HG03064 (cell line): ENCODE measurements around the gene ERBB2.

Source experiments
- ATAC-seq: cut with Tn5 transposase; IDR thresholded peaks from one replicate; pipeline ENCODE4 v1.9.1; 2021; ENCODE audit warnings: low read depth; ENCODE audit not compliant: unreplicated experiment

Gene ERBB2

GRCh38 chr17:39699818-39700147 is at the start of gene ERBB2:
Gene ERBB2 (plus strand): TSS chr17:39700064. CDS start chr17:39700239, 175 bp downstream.
- no peak for ATAC-seq

DNA sequence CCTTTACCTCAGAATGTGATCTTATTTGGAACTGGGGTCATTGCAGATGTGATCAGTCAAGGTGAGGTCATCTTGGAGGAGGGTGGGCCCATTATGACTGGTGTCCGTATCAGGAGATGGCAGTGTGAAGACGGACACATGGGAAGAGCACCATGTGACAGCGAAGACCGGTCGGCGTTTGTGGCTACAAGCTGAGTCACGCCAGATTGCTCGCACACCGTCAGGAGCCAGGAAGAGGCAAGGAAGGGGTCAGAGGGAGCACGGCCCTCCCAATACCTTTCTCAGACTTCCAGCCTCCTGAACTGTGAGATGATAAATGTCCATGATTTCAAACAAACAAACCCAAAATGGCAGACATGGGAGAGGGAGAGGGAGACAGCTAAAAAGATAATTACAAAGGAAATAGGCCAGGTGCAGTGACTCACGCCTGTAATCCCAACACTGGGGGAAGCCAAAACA is 49.7 kb upstream of the ERBB2 start:
- ATAC-seq: no peak

DNA sequence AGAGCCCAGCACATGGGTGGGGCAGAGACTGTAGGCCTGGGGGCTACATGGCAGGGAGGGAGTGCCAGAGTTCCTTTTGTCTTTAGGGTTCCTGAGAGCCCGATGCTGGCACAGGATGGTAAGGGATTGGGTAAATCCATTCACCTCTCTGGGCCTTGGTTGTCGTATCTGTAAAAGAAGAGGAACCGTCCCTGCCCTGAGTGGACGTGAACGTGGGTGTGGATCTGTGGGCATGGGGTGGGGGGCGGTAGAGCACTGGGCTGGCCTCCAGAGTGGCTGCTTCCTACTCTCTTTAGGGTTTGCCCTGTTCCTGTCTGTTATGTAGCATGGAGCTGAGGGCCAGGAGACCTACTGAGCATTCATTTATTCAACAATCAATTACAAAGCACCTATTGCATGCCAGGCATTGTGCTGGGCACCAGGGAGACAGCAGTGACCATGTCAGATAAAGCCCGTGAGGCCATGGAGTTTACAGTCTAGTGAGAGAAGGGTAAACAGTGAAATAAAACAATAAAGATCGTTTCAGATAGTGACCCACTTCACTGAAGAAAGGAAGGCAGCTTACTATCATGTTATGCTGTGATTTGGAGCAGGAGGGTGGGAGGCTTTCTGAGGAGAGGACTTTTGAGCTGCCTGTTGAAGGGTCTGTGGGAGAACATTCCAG is 47.8 kb upstream of the ERBB2 start:
- no peak for ATAC-seq

- ATAC-seq: no peak
Measured at GRCh38 chr17:39652587-39653315, 47.1 kb upstream of the ERBB2 start.

DNA sequence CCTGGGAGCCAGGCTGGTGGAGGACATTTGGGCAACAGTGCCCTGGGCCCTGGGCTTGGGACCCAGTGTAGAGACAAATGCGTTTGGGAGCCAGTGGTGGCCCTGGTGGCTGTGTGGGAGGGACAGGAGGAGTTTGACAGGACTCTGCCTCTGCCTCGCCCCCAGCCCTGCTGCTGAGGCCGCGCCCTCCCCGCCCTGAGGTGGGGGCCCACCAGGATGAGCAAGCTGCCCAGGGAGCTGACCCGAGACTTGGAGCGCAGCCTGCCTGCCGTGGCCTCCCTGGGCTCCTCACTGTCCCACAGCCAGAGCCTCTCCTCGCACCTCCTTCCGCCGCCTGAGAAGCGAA is 46.6 kb upstream of the ERBB2 start:
- no peak for ATAC-seq

- ATAC-seq: no peak
Measured at GRCh38 chr17:39653662-39654331, 46.1 kb upstream of the ERBB2 start.

DNA sequence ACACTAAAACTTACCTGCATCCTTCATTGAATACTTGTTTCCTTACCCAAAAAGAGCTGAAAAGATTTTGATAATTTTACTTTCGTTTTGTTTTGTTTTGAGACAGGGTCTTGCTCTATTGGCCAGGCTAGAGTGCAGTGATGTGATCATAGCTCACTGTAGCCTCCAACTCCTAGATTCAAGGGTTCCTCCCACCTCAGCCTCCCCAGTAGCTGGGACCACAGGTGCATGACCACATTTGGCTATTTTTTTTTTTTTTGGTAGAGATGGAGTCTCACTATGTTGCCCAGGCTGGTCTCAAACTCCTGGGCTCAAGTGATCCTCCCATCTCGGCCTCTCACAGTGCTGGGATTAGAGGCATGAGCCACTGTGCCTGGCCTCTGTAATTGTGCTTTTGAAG is 44.8 kb upstream of the ERBB2 start:
- no peak for ATAC-seq

- no peak for ATAC-seq
Measured at GRCh38 chr17:39658346-39658745, 41.5 kb upstream of the ERBB2 start.

DNA sequence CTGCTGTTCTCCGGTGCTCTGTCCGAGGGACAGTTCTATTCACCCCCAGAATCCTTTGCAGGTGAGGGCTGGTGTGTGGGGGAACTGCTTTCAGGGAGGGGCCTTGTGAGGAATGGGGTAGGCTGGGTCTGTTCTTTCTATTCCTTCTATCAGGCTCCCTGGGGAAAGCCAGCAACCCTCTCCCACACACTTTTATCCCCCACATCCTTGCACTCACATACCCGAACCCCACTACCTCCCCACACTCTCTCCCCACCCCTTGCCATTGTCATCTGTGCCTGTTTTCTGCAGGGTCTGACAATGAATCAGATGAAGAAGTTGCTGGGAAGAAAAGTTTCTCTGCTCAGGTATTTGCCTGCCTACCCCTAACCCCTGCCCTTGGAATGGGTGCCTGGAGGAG is 41.1 kb upstream of the ERBB2 start:
- ATAC-seq: no peak

- ATAC-seq: no peak
Measured at GRCh38 chr17:39659279-39660010, 40.4 kb upstream of the ERBB2 start.

- no peak for ATAC-seq
Measured at GRCh38 chr17:39660011-39660360, 39.9 kb upstream of the ERBB2 start.

GRCh38 chr17:39660397-39661385 is 39.2 kb upstream of the ERBB2 start:
- no peak for ATAC-seq

DNA sequence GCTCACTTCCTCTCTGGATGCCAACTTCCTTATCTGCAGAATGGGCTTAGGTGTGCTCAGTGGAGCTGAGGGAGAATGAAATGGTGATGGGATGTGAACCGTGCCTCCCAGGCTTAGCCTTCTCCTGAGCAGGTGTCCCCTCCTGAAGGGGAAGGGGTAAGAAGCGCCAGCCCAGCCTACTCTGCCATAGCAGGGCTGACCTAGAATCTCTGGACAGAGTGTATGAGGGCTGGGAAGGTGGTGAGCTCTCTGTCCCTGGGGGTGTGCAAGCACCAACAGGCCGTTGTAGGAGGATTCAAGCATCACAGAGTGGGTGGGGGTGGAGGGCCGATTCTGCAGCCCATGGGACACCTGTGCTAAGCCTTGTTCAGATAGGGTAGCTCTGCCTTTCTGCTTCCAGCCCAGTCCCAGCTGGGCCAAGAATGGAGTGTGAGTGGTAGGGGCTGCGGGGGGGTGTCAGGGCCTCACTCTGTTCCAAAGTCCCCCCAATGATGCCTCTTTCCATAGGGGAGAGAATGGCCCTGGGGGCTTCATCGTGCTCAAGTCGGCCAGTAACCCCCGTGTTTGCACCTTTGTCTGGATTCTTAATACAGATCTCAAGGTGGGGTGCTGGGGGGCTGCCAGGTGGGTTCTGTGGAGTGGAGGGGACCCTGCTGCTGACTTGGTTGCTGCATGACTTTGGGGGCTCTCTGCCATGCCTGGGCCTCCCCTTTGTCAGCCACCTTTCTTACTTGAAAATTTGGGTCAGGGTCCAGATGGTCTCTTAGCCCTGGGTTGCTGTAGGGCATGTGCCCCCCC is 37.9 kb upstream of the ERBB2 start:
- no peak for ATAC-seq

GRCh38 chr17:39662551-39663339 is 37.1 kb upstream of the ERBB2 start:
- ATAC-seq: no peak

- ATAC-seq: no peak
Measured at GRCh38 chr17:39663340-39663687, 36.5 kb upstream of the ERBB2 start.

DNA sequence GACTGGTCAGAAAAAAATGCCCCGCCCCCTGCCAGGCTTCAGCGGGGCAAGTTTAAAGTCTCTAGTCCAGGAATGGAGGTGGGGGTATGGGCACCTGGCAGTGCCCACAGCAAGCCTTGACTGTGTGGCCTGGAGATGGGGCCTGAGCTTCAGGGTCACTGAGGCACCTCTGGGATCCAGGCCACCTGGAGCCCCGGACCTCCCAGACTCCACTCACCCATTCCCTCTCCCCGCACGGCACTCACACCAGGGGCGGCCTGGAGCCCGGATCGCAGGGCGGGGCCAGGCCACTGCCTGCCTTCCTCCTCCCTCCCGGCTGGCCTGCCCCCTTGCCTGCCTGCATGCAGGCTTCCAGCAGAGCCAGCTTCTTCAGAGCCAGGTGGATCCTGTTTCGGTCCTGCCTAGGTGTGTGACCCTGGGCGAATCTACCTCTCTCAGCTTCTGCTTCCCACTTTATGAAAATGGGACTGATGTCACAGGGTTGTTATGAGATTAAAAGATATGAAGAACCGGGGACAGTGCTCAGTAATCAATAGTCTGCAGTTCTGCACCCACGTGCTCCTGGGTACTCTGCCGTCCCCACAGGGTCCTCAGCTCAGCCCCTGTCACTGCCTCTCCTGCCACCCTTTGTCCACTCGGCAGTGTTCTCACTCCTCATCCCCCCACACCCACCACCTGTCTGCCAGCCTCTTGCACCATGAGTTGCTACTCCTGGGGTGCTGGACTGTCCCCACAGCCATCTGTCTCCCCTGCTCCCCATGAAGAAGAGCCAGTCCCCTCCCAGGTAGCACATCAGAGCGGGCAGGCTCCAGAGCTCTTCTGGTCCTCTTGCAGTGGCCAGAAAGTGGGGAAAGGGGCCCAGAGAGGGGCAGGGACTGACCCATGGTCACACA is 35.9 kb upstream of the ERBB2 start:
- no peak for ATAC-seq
